ENCODE data around the gene PIH1D1. TPM values are rescaled to one million over a fixed set of nuclear protein-coding genes. Genes with fewer than 3 reads are reported as not detected.
"Not testable (repeated sequence)": the region's sequence is repeated elsewhere in the genome, so short reads cannot be mapped to it uniquely, and the experiment has no call there.

The PIH1D1 gene
- total RNA-seq, 2 donors from 2014 or later: 110 to 170 TPM

- DNase-seq (ENCODE audit: low spot score) (no peak), ATAC-seq (no peak)
- no peaks in the 10 kb centered on the region for H3K27me3 Mint-ChIP-seq
- peaks cover 21 to 38% of the 10 kb centered on the region in 2 donors for H3K4me1 Mint-ChIP-seq (ENCODE audit: low read depth in 2 of 2)
- peaks cover 6% of the 10 kb centered on the region for H3K36me3 Mint-ChIP-seq
- H3K27ac Mint-ChIP-seq: peak overlapping the region; percentile 24 to 77
- no peak overlapping the region for H3K4me3 Mint-ChIP-seq
- H3K9me3 Mint-ChIP-seq: no peaks in the 10 kb centered on the region
Measured at GRCh38 chr19:49455773-49456172, 4.2 kb upstream of the PIH1D1 start.

GRCh38 chr19:49453757-49454240 is 2.2 kb upstream of the PIH1D1 start:
- ATAC-seq (no peak), DNase-seq (ENCODE audit: low spot score) (no peak)
- Mint-ChIP-seq H3K4me1 (ENCODE audit: low read depth in 2 of 2) (peaks cover 33 to 47% of the 10 kb centered on the region in 2 donors), H3K27ac (peak overlapping the region; percentile 98 to 99), H3K36me3 (peaks cover 17% of the 10 kb centered on the region), H3K27me3 (no peaks in the 10 kb centered on the region), H3K4me3 (peak overlapping the region; percentile 100), H3K9me3 (no peaks in the 10 kb centered on the region)

DNA sequence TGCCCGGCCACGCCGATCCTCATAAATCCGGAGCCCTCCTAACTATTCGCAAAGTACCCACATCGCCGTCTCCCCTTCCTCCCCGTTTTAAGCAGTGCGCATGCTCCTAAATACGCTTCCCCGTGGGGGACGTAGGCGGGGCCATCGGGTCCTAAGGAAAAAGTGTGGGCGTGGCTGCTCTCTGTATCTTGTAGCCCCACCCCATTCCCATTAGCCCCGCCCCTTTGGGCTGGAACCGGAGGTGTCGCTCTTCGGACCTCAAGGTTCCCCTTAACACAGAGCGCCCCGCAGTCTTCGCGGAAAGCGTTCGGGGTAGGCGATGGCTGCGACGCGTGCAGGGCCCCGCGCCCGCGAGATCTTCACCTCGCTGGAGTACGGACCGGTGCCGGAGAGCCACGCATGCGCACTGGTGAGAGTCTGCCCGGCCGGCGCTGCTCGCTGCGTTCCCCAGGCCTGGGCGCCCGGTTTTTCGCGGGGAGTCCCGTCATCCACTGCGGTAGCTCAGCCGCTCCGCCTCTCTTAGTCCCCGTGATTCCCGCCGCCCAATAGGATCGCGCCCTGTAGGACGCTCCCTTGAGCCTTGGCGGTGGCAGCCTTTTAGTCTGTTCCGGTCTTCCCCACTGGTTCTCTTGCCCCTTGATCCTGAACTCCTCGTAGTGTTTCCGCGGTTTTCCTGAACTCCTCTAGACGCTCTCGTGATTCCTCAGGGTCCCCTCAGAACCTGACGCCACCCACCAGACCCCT is 1.6 kb upstream of the PIH1D1 start, which contains the start of gene ALDH16A1:
ALDH16A1 (plus strand) TSS at position 213 of the 744 bp plus-strand sequence; CDS start at position 320, 107 bp downstream.
- peak; percentile 99 for DNase-seq (ENCODE audit: low spot score)
- peak; percentile 95 to 96 for ATAC-seq
- Mint-ChIP-seq H3K27ac (peak within 1 kb of the TSS; percentile 98 to 99), H3K27me3 (no peaks in the 10 kb centered on the region), H3K9me3 (no peaks in the 10 kb centered on the region), H3K36me3 (peaks cover 23% of the 10 kb centered on the region), H3K4me3 (peak within 1 kb of the TSS; percentile 100), H3K4me1 (ENCODE audit: low read depth in 2 of 2) (peaks cover 39 to 54% of the 10 kb centered on the region in 2 donors)

DNA sequence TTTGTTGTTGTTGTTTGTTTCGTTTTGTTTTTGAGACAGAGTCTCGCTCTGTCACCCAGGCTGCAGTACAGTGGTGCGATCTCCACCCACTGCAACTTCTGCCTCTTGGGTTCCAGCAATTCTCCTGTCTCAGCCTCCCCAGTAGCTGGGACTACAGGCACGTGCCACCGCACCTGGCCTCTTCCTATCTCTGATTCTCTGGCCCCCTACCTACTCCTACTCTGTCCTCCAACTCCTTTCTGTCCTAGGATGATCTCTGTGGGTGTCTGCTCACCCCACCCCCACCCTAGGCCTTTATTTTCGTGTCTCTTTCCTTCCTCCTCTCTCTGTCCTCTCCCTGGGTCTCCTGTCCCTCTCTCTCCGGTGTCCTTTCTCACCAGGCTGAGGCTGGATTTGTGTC is 1.2 kb downstream of the PIH1D1 start:
- ATAC-seq (no peak), DNase-seq (ENCODE audit: low spot score) (no peak)
- H3K4me3 Mint-ChIP-seq: peak overlapping the region; percentile 100
- H3K27ac Mint-ChIP-seq: peak overlapping the region; percentile 96 to 99
- peaks cover 23% of the 10 kb centered on the region for H3K36me3 Mint-ChIP-seq
- H3K27me3 Mint-ChIP-seq: no peaks in the 10 kb centered on the region
- H3K9me3 Mint-ChIP-seq: no peaks in the 10 kb centered on the region
- peaks cover 41 to 50% of the 10 kb centered on the region in 2 donors for H3K4me1 Mint-ChIP-seq (ENCODE audit: low read depth in 2 of 2)

DNA sequence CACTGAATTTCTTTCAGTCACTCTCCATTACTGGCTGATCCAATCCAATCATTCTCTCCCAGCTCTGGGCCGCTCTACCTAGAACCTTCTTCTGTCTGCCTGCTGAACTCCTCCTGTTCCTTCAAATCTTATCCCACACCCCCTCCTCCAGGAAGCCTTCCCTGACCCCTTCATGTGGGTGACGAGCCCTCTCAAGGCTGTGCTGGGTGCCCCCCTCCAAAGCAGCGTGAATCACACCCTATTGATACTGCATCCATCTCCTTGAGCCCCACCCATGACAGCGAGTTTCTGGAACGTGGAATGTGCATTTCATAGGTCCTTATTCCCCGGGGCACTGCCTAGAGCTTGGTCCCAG is 3.2 kb downstream of the PIH1D1 start:
- DNase-seq (ENCODE audit: low spot score): no peak
- Mint-ChIP-seq H3K36me3 (peaks cover 23% of the 10 kb centered on the region), H3K4me1 (ENCODE audit: low read depth in 2 of 2) (peaks cover 51 to 55% of the 10 kb centered on the region in 2 donors), H3K4me3 (peak overlapping the region; percentile 19), H3K27ac (no peak overlapping the region), H3K27me3 (no peaks in the 10 kb centered on the region), H3K9me3 (no peaks in the 10 kb centered on the region)
- no peak for ATAC-seq

- H3K9me3 Mint-ChIP-seq: no peaks in the 10 kb centered on the region
- H3K4me3 Mint-ChIP-seq: no peak overlapping the region
- peaks cover 23% of the 10 kb centered on the region for H3K36me3 Mint-ChIP-seq
- peaks cover 48% of the 10 kb centered on the region in 2 donors for H3K4me1 Mint-ChIP-seq (ENCODE audit: low read depth in 2 of 2)
- ATAC-seq (no peak), DNase-seq (ENCODE audit: low spot score) (no peak)
- no peak overlapping the region for H3K27ac Mint-ChIP-seq
- H3K27me3 Mint-ChIP-seq: peaks cover 0 to under 1% of the 10 kb centered on the region in 2 donors
Measured at GRCh38 chr19:49447485-49448431, 3.9 kb downstream of the PIH1D1 start.

GRCh38 chr19:49445997-49446396 is 5.6 kb downstream of the PIH1D1 start:
- no peak overlapping the region for H3K4me3 Mint-ChIP-seq
- peaks cover 49 to 51% of the 10 kb centered on the region in 2 donors for H3K4me1 Mint-ChIP-seq (ENCODE audit: low read depth in 2 of 2)
- no peak for ATAC-seq
- peaks cover 12 to 18% of the 10 kb centered on the region in 2 donors for H3K27me3 Mint-ChIP-seq
- no peak for DNase-seq (ENCODE audit: low spot score)
- peaks cover 23% of the 10 kb centered on the region for H3K36me3 Mint-ChIP-seq
- H3K9me3 Mint-ChIP-seq: no peaks in the 10 kb centered on the region
- no peak overlapping the region for H3K27ac Mint-ChIP-seq

- not testable (repeated sequence) for DNase-seq (ENCODE audit: low spot score); ATAC-seq; H3K9me3 Mint-ChIP-seq
- Mint-ChIP-seq H3K4me1 (ENCODE audit: low read depth in 2 of 2) (peaks cover 44 to 45% of the 10 kb centered on the region in 2 donors), H3K27me3 (peaks cover 28 to 36% of the 10 kb centered on the region in 2 donors), H3K36me3 (peaks cover 20% of the 10 kb centered on the region), H3K27ac (peak overlapping the region; percentile 51 to 84), H3K4me3 (peak overlapping the region; percentile 71)
Measured at GRCh38 chr19:49444100-49444700, 7.4 kb downstream of the PIH1D1 start.

DNA sequence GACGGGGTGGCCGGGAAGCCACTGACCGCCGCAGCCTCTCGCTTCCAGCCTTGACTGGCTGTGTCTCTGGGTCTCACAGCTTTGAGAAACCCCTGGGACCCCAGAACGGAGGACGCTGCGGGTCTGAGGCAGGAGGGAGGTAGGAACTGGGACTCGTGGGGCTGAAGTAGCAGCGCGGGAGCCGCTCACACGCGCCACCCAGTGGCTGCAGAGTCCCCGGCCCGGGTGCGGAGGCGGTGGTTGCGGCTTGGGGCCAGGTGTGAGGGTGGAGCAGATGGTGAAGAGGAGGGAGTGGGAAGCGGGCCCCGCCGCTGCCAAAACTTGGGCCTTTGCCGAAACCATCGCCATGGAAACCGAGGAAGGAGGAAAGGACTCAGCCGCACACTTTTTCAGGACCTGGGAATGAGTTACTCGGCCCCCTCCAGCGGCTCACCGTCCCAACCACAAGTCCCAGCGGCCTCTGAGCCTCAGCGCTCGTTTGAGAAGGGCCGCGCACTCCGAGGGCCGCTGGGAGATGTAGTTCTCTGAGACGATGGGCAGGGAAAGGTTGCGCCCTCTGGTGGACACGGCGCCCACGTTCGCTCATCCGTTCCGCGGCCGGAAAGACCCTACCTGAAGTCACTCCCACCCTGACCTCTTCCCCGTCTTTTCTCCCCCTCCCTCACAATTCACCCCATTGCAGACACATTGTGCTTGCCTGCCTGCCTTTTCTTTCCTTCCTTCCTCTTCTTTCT is 8.1 kb downstream of the PIH1D1 start:
- H3K27ac Mint-ChIP-seq: peak overlapping the region; percentile 51 to 84
- H3K36me3 Mint-ChIP-seq: peaks cover 15% of the 10 kb centered on the region
- ATAC-seq (peak; percentile 92 to 94), DNase-seq (ENCODE audit: low spot score) (peak; percentile 94)
- peak overlapping the region; percentile 71 for H3K4me3 Mint-ChIP-seq
- peaks cover 33 to 43% of the 10 kb centered on the region in 2 donors for H3K27me3 Mint-ChIP-seq
- H3K9me3 Mint-ChIP-seq: no peaks in the 10 kb centered on the region
- peaks cover 41 to 42% of the 10 kb centered on the region in 2 donors for H3K4me1 Mint-ChIP-seq (ENCODE audit: low read depth in 2 of 2)

GRCh38 chr19:49442771-49443365 is 8.7 kb downstream of the PIH1D1 start:
- Mint-ChIP-seq H3K27ac (peak overlapping the region in 1 of 2 donors; percentile 84), H3K9me3 (no peaks in the 10 kb centered on the region)

GRCh38 chr19:49442354-49442753 is 9.3 kb downstream of the PIH1D1 start:
- H3K9me3 Mint-ChIP-seq: no peaks in the 10 kb centered on the region
- peak overlapping the region in 1 of 2 donors; percentile 48 for H3K27ac Mint-ChIP-seq
- peak overlapping the region; percentile 71 for H3K4me3 Mint-ChIP-seq
- peaks cover 12% of the 10 kb centered on the region for H3K36me3 Mint-ChIP-seq
- H3K27me3 Mint-ChIP-seq: peaks cover 45 to 55% of the 10 kb centered on the region in 2 donors
- DNase-seq (ENCODE audit: low spot score): no peak
- no peak for ATAC-seq
- peaks cover 35 to 38% of the 10 kb centered on the region in 2 donors for H3K4me1 Mint-ChIP-seq (ENCODE audit: low read depth in 2 of 2)

More at GRCh38 chr19:49442771-49443365, 8.7 kb downstream of the PIH1D1 start:
- ATAC-seq (peak; percentile 41 to 64), DNase-seq (ENCODE audit: low spot score) (no peak)
- Mint-ChIP-seq H3K36me3 (peaks cover 12% of the 10 kb centered on the region), H3K27me3 (peaks cover 40 to 50% of the 10 kb centered on the region in 2 donors), H3K4me1 (ENCODE audit: low read depth in 2 of 2) (peaks cover 35 to 38% of the 10 kb centered on the region in 2 donors), H3K4me3 (peak overlapping the region; percentile 71)

DNA sequence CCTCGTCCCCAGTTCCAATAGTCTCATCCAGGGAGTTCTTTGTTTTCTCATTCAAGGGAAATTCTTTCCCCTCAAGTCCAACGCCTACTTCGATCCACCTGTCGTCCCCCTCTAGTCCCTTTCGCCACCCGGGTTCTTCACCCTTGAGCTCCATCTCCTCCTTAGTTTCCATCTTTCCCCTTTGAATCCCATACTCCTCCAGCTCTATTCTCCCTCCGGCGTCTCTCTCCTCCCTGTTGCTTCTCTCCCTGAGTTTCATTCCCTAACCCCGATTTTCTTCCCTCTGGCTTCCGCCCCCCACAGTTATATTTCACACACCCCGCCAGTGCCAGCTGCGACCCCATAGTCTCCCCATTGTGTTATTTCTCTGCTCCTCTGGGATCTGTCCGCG is 9.7 kb downstream of the PIH1D1 start:
- Mint-ChIP-seq H3K27me3 (peaks cover 47 to 59% of the 10 kb centered on the region in 2 donors), H3K4me3 (peak overlapping the region; percentile 71), H3K4me1 (ENCODE audit: low read depth in 2 of 2) (peaks cover 35 to 39% of the 10 kb centered on the region in 2 donors), H3K36me3 (peaks cover 12% of the 10 kb centered on the region), H3K27ac (peak overlapping the region; percentile 10 to 48), H3K9me3 (no peaks in the 10 kb centered on the region)
- ATAC-seq (no peak), DNase-seq (ENCODE audit: low spot score) (no peak)

Measured in natural killer cell treated with Interleukin-12 subunit alpha and Interleukin-12 subunit beta and Interleukin-15 and Interleukin-18, amount 100 ng/mL, for 72 hours (primary cell).